NCI-H1092 treated with DMSO at 0.1 percent for 48 hours (cell line): ENCODE measurements around the gene ZNF594.
"Not testable (repeated sequence)": the region's sequence is repeated elsewhere in the genome, so short reads cannot be mapped to it uniquely, and the experiment has no call there.

Experiments used
- DNase-seq: peaks from one replicate; lab custom pipeline; 2025; lab: John Stamatoyannopoulos, UW

ZNF594 gene

DNA sequence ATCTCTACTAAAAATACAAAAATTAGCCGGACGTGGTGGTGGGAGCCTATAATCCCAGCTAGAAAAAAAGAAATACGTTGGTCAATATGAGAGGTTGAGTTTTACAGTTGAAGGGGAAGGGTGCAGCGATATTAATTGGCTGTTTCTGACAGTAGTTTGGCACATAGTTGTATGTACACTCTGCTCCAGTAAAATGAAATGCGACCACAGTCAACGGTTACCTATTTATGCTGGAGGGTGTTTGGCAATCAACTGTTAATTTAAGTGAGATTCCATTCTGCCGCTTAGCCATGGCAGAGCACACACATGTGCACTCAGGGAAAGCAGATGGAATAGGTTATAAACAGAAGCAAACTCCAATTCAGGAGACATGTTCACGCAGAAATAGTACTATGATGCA is 9.3 kb upstream of the ZNF594 start:
- no peak for DNase-seq

DNA sequence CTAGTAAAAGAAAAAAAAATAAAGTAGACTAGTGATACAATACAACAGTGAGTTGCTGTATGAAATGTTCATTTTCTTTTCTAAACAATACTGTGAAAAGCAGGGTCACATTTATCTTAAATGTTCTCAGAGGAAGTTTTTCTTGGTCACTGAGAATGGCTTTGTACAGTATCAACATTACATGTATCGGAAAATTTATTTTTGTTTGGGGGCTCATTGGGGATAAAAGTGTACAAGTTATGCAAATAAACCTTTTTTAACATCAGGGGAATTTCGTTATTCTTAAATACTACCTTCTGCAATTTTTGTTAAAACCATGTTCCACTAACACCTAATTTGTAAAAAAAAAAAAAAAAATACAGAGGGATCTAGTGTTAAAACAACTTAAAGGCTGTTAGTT is 8.7 kb upstream of the ZNF594 start:
- no peak for DNase-seq

DNA sequence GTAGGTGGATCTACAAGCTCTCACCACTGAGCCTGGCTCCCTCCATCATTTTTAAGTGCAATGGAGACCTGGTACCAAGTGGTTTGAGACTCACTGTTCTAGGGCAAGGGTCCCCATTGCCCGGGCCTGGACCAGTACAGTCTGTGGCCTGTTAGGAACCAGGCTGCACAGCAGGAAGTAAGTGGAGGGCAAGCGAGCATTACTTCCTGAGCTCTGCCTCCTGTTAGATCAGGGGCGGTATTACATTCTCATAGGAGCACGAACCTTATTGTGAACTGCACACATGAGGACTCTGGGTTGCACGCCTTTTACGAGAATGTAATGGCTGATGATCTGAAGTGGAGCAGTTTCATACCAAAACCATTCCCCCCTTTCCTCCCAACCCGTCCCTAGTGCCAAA is 6.8 kb upstream of the ZNF594 start:
- DNase-seq, result no peak

DNA sequence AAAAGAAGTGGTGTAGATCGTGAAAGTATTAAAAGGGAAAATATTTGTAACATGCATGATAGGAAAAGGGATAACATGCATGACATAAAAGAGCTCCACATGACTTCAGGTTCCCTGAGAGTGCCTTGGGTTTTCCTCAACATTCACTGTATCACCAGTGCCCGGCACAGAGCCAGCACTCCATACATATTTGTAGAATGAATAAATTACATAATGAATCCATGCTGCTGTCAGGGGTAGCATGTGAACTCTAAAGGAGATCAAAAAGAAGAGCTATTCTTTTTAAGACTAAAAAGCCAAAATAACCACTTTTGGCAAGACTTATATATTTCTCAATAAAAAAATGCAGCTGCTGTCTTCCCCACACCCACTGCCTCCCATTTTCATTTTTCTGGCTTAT is 2.7 kb upstream of the ZNF594 start:
- DNase-seq, result no peak

DNA sequence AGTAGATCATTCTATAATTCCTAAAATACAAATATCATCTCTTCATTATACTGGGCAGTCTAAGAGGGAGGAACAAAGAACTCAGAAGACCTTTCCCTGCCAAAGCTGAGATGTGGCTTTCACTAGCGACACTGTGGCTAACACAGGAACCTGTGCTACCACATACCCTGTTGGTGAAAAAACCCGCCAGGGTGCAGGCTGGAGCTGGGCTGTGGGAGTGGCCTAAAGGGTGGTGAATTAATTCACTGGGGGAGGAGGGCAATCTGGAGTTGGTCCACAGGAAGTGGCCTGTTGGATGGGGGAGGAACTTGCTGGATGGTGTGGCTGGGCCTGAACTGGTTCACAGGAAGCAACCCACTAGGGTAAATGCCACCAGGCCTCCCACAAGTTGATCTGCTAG is 7.4 kb downstream of the ZNF594 start:
- no peak for DNase-seq

DNA sequence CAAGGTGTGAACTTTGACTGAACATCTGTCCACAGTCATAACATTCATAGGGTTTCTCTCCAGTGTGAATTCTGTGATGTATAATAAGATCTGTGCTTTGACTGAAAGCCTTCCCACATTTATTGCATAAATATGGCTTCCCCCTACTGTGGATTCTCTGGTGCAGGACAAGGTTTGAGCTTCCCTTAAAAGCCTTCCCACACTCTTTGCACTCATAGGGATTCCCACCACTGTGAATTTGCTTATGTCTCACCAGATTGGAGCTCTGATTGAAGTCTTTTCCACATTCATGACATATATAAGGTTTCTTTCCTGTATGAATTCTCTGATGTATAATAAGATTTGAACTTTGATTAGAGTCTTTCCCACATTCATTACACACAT is 8.3 kb downstream of the ZNF594 start:
- no peak for DNase-seq

DNA sequence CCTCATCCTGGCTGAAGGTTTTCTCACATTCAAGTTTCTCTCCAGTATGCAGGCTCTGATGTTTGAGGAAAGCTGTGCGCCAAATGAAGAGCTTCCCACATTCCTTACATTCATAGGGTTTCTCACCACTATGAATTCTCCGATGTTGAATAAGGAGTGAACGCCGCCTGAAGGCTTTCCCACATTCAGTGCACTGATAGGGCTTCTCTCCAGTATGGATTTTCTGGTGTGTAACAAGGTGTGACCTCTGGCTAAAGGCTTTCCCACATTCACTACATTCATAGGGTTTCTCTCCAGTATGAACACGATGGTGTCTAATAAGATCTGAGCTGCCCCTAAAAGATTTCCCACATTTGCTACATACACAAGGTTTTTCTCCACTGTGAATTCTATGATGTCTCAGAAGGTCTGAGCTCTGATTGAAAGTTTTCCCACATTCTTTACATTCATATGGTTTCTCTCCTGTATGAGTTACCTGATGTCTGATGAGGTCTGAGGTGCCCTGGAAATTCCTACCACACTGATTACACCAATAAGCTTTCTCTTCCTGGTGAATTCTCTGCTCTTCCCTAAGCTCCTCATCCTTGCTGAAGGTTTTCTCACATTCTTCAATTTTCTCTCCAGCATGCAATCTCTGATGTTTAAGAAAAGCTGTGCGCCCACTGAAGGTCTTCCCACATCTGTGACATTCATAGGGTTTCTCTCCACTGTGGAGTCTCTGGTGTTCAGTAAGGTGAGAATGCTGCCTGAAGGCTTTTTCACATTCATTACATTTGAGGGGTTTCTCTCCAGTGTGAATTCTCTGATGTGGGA is 8.9 kb downstream of the ZNF594 start:
- DNase-seq, result no peak

DNA sequence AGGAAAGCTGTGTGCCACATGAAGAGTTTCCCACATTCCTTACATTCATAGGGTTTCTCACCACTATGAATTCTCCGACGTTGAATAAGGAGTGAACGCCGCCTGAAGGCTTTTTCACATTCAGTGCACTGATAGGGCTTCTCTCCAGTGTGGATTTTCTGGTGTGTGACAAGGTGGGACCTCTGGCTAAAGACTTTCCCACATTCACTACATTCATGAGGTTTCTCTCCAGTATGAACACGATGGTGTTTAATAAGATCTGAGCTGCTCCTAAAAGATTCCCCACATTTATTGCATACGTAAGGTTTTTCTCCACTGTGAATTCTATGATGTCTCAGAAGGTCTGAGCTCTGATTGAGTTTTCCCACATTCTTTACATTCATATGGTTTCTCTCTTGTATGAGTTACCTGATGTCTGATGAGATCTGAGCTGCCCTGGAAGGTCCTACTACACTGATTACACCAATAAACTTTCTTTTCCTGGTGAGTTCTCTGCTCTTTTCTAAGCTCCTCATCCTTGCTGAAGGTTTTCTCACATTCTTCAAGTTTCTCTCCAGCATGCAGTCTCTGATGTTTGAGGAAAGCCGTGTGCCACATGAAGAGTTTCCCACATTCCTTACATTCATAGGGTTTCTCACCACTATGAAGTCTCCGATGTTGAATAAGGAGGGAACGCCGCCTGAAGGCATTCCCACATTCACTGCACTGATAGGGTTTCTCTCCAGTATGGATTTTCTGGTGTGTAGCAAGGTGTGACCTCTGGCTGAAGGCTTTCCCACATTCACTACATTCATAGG is 10.0 kb downstream of the ZNF594 start:
- no peak for DNase-seq

DNA sequence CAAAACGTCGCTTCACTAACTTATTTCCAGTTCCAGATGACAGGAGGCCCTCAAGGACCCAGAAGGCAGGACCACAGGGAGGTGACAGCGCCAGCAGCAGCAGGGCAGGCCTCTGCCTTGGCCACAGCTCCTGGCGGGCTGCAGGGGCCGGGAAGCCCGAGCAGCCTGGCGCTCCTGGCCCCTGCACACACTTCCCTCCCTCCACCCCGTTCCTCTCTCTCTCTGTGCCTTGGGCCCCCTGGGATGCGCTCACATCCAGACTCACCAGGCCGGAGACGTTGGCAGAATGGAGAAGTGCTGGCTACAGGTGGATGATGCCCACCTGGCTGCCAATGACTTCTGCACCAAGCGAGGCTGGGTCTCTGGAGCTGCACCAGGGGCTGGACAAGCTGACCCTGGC is 12.7 kb downstream of the ZNF594 start:
- DNase-seq, result no peak

DNA sequence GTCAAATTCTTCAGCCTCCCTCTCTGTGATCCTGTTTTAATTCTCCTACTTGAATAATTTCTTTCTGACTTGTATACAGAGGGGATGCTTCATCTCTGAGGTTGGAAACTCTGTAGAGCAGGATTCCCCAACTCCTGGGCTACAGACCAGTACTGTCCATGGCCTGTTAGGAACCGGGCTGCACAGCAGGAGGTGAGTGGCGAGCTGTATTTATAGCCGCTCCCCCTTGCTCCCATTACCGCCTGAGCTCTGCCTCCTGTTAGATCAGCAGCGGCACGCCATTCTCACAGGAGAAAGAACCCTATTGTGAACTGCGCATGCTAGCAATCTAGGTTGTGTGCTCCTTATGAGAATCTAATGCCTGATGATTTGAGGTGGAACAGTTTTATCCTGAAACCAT is 16.6 kb downstream of the ZNF594 start:
- DNase-seq, result not testable (repeated sequence)

DNA sequence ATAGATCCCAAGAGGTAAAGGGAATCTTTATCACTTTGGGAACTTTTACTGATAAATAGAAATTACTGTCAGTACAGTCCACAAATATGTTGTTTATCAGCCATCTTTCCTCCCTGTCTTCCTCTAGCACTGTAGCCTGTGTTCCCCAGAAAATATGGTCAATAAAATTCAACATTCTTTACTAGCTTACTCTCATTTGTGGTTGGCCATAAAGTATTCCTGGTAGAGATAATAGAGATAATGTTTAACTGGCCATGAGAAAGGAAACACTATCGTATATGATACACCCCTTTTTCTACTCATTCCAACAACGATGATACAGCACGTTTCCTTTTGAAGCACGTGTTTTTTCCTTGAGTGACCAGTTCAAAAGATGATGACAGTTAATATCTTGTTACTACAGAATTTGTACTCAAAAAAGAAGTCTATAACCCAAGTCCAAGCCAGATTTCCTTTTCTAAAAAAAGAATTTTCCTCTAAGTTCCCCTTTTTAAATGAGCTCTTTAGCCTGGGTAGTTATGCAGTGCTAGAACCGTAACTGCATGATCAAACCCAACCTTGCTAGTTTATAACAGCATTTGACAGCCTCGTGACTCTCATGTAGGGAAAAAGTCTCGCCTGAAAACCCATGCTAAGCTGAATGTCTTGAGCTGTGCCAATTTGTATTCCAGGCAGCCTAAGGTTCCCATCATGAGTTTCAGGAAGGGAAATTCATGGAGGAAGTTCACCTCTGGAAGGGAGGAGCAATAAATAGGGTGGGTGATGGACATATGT is 25.7 kb downstream of the ZNF594 start:
- DNase-seq, result not testable (repeated sequence)

DNA sequence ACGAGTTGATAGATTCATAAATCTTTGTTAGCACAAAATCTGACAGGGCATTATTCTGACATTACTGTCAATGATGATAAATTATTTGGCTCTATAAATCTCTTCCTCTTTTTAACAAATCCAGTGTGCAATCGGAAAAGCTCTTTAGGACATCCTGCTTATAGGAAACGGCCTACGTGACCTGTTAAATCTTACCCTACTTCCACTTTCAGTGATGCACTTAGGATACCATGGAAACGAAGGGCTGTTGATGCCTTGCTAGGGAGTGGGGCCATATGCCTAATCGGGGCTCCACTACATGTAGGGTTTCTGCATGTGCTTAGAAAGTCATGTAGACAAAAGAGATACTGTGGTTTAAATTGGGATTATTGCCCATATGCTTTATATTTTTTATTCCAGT is 27.2 kb downstream of the ZNF594 start:
- DNase-seq, result no peak

DNA sequence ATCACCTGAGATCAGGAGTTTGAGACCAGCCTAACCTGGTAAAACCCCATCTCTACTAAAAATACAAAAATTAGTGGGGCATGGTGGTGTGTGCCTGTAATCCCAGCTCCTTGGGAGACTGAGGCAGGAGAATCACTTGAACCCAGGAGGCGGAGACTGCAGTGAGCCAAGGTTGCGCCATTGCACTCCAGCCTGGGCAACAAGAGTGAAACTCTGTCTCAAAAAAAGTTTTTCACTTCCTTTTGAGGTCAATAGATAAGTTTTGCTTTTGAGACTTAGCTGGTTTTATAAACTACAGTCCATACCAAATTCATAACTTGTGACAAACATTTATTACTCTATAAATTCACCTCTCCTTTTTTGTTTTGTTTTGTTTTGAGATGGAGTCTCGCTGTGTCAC is 29.9 kb downstream of the ZNF594 start:
- DNase-seq, result not testable (repeated sequence)

DNA sequence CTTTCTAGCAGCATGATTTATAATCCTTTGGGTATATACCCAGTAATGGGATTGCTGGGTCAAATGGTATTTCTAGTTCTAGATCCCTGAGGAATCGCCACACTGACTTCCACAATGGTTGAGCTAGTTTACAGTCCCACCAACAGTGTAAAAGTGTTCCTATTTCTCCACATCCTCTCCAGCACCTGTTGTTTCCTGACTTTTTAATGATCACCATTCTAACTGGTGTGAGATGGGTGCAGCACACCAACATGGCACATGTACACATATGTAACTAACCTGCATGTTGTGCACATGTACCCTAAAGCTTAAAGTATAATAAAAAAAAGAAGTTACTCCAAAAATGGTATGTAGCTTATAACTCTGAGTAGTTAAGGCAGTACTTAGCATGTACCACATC is 31.0 kb downstream of the ZNF594 start:
- not testable (repeated sequence) for DNase-seq

DNA sequence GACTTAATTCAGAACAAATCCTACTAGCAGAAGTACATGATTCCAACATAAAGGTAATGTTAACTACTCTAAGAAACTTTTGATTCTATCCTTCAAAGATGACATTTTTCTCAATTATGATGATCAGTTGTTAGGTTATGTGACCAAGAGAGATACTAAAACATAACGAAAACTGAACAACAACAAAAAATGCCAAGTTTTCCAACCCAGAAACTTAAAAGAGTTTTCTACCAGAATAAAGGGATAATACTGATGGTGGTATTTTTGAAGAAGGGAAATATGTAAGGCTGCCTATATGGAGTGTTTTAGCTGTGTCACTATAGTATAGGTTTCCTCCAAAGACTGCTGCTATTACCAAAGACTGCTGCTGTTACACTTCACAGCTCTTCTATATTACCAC is 45.5 kb downstream of the ZNF594 start:
- DNase-seq, result not testable (repeated sequence)

DNA sequence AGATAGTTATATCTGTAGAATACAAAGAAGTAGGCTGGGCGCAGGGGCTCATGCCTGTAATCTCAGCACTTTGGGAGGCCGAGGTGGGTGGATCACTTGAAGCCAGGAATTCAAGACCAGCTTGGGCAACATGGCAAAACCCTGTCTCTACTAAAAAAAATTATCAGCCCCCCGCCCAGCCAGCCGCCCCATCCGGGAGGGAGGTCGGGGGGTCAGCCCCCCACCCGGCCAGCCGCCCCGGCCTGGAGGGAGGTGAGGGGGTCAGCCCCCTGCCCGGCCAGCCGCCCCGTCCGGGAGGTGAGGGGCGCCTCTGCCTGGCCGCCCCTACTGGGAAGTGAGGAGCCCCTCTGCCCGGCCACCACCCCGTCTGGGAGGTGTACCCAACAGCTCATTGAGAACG is 48.8 kb downstream of the ZNF594 start:
- DNase-seq, result not testable (repeated sequence)

DNA sequence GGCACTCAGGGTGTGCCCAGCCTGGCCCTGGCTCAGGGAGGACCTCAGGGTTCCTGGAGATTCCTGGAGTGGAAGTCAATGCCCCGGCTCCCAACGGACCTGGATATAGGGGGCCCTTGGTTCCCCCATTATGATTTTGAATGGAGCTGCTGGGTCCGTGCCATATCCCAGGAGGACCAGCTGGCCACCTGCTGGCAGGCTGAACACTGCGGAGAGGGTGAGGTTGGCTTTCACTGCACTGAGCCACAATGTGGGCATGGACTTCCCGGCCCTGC is 52.3 kb downstream of the ZNF594 start:
- DNase-seq, result no peak

DNA sequence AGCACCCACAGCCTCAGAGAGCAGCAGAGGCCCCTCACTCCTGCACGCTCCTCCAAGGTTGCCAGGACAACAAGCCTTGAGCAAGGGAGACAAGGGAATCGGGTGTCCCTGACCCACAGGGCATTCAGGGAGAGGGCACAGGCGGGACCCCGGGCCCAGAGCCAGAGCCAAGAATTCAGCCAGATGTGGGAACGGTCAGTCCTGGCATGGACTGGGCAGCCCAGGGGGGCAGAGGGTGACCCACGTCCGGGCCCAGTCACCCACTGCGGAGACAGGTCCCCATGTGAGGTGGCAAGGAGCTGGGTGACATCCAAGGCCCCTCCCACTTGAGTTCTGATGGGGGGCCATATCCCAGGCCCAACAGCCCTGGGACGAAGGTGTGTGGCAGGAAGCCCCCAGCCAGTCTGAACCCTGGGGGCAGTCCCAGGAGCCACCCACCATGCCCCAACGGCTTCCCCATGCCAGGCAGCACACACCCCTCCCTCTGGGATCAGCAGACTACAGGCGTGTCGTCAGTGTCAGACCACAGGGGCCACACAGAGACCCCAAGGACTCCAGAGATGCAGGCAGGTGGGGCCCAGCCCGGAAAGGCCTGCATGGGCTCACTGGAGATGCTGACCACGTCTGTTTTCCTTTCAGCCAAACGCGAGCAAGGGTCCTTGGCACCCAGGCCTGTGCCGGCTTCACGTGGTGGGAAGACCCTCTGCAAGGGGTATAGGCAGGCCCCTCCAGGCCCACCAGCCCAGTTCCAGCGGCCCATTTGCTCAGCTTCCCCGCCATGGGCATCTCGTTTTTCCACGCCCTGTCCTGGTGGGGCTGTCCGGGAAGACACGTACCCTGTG is 52.8 kb downstream of the ZNF594 start:
- no peak for DNase-seq

DNA sequence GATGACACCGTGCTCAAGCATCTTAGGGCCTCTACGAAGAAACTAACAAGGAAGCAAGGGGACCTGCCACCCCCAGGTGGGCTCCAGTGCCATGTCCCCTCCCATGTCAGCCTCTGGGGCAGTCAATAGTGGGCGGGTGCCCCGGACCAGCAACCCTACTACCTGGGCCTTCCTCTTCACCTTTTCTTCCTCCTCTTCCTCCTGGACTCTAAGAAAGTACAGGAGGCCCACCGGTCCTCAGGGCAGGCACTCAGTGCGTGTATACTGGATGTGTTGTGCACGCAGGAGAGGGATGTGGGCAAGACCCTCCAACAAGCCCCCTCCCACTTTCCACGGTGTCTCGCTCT is 53.5 kb downstream of the ZNF594 start:
- not testable (repeated sequence) for DNase-seq

DNA sequence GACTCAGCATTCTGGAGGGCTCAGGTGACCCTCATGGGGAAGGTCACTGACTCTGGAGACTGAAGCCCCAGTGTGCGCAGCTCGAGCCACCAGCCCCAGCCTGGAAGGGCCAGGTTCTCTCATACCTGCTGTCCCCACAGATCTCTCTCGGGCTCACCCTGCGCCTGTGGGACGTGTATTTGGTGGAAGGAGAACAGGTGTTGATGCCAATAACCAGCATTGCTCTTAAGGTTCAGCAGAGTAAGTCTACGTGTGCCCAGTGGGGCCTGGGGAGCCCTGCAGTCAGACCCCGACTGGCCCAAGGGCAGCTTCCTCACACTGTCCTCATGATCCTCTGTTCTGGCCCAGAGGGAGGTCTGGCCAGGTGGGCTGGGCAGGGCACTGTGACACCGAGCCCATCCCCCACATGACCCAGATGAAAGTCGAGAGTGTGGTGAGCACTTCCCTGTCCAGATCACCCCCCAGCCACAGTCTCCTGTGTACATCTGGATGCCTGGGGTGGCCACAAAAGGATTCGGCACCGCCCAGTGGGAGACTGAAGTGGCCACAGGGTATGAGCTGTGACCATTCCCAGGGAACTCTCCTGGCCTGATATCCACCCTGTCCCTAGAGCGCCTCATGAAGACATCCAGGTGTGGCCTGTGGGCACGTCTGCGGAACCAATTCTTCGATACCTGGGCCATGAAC is 54.0 kb downstream of the ZNF594 start:
- not testable (repeated sequence) for DNase-seq

DNA sequence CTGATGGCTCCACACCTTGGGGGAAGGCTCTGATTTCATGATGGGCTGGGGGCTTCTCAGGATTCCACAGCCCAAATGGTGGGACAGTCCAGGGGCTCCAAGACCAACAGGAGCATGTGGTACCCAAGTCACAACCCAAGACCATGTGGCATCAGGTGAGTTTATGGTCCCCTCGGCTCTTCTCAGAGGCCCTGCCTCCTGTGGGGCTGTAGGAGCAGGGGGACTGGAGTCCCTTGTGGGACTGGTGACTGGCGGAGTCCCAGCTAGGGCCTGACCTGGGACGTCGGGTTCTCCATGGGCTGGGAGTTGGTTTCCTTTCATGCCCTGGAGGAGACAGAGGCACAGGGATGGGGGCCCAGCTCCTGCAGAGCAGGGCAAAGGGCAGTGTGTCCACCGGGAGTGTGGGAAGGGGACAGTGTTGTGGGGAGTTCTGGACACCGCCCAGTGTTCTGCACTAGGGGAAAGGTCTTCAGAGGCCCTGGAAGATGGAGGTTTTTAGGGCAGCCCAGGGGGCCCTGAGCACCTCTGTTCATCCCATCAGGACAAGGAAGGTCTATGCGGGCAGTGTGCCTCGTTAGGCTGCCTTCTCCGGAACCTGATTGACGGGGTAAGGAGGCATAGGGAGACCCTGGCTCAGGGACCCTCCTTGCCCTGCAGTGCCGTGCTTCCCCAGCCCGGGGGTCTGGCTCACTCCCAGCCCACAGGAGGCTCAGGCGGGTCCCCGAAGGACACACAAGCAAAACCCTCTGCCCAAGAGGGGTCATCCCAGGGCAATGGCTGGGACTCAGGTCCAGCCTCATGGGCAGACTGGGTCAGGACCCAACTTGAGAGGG is 54.9 kb downstream of the ZNF594 start:
- DNase-seq, result not testable (repeated sequence)
